ENCODE results near the gene SMAD3. TPM values are rescaled to one million over a fixed set of nuclear protein-coding genes. Genes with fewer than 3 reads are reported as not detected.

SMAD3 gene
- polyA plus RNA-seq, 1 donor from 2014 or later = 1.0 TPM

DNA sequence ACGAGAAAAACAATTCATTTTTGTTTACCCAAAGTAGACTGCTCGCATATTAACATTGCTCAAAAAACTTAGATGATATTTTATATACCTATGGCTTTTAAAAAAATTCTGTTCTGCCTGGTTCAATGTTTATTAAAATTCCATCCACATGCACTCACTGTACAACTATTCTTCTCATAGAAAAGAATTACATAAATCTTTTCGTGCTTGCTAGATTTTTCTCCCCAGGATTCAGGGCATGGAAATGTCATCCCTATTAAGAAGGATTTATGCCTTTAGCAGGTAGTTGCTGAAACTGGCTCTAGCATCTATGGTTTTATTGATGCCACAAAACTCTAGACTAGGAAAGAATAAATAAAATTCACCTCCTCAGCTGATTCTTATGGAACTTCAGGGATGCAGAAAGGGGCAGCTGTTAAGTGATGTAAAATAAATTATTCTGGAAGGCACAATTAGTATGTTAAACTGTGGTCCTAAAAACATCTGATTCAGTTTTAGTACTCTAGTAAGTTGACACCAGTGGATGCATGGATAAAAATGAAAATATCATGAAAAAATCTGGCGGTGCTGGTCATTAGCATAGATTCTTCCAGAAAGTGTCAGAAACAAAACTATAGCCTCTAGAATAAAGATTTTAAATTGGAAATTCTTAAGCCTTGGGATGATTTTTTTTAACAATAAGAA lies 147.4 kb downstream of the SMAD3 start:
- no peaks in the 10 kb centered on the region for H3F3A ChIP-seq (ENCODE audit: insufficient read depth, low read length, poor library complexity, severe bottlenecking)
- H3K36me3 ChIP-seq (ENCODE audit: insufficient read depth, low read length) = no peaks in the 10 kb centered on the region
- TF ChIP-seq TAF1 (IDR thresholded peaks at IDR 0.05; ENCODE audit: low read depth) = no peak
- TF ChIP-seq MXI1 (conservative IDR thresholded peaks at IDR 0.05; ENCODE audit: poor library complexity, severe bottlenecking) = no peak
- TF ChIP-seq, protein P1, sequence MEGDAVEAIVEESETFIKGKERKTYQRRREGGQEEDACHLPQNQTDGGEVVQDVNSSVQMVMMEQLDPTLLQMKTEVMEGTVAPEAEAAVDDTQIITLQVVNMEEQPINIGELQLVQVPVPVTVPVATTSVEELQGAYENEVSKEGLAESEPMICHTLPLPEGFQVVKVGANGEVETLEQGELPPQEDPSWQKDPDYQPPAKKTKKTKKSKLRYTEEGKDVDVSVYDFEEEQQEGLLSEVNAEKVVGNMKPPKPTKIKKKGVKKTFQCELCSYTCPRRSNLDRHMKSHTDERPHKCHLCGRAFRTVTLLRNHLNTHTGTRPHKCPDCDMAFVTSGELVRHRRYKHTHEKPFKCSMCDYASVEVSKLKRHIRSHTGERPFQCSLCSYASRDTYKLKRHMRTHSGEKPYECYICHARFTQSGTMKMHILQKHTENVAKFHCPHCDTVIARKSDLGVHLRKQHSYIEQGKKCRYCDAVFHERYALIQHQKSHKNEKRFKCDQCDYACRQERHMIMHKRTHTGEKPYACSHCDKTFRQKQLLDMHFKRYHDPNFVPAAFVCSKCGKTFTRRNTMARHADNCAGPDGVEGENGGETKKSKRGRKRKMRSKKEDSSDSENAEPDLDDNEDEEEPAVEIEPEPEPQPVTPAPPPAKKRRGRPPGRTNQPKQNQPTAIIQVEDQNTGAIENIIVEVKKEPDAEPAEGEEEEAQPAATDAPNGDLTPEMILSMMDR (IDR thresholded peaks at IDR 0.05; ENCODE audit: poor library complexity, severe bottlenecking) = no peak
- TF ChIP-seq EP300 (conservative IDR thresholded peaks at IDR 0.05; ENCODE audit: poor library complexity, severe bottlenecking) = no peak
- TF ChIP-seq SMC3 (conservative IDR thresholded peaks at IDR 0.05; ENCODE audit: poor library complexity) = no peak
- TF ChIP-seq RAD21 (conservative IDR thresholded peaks at IDR 0.05) = no peak
- TF ChIP-seq, protein P2, sequence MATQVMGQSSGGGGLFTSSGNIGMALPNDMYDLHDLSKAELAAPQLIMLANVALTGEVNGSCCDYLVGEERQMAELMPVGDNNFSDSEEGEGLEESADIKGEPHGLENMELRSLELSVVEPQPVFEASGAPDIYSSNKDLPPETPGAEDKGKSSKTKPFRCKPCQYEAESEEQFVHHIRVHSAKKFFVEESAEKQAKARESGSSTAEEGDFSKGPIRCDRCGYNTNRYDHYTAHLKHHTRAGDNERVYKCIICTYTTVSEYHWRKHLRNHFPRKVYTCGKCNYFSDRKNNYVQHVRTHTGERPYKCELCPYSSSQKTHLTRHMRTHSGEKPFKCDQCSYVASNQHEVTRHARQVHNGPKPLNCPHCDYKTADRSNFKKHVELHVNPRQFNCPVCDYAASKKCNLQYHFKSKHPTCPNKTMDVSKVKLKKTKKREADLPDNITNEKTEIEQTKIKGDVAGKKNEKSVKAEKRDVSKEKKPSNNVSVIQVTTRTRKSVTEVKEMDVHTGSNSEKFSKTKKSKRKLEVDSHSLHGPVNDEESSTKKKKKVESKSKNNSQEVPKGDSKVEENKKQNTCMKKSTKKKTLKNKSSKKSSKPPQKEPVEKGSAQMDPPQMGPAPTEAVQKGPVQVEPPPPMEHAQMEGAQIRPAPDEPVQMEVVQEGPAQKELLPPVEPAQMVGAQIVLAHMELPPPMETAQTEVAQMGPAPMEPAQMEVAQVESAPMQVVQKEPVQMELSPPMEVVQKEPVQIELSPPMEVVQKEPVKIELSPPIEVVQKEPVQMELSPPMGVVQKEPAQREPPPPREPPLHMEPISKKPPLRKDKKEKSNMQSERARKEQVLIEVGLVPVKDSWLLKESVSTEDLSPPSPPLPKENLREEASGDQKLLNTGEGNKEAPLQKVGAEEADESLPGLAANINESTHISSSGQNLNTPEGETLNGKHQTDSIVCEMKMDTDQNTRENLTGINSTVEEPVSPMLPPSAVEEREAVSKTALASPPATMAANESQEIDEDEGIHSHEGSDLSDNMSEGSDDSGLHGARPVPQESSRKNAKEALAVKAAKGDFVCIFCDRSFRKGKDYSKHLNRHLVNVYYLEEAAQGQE (IDR thresholded peaks at IDR 0.05; ENCODE audit: borderline replicate concordance) = no peak
- no peak for TF ChIP-seq POLR2AphosphoS5 (IDR thresholded peaks at IDR 0.05)
- TF ChIP-seq EZH2 (IDR thresholded peaks at IDR 0.05; ENCODE audit: borderline replicate concordance, insufficient read depth, low read length, poor library complexity, severe bottlenecking) = no peak
- H3K27me3 ChIP-seq (ENCODE audit: insufficient read depth, low read depth, low read length) = no peaks in the 10 kb centered on the region
- no peak overlapping the region for H3K27ac ChIP-seq (ENCODE audit: low read length)
- H3K79me2 ChIP-seq (replicated peaks; ENCODE audit: insufficient read depth, low read length) = no peaks in the 10 kb centered on the region
- no peaks in the 10 kb centered on the region for H4K20me1 ChIP-seq (ENCODE audit: insufficient read depth)
- no peak overlapping the region for H3K4me2 ChIP-seq (ENCODE audit: low read length)
- no peak overlapping the region for H3K9ac ChIP-seq (ENCODE audit: low read length)
- no peak overlapping the region for H3K4me3 ChIP-seq (ENCODE audit: low read length)
- no peaks in the 10 kb centered on the region for H3K9me3 ChIP-seq (ENCODE audit: low read length)
- no peaks in the 10 kb centered on the region for H3K9me2 ChIP-seq (ENCODE audit: insufficient read depth, low read length)
- H2AFZ ChIP-seq (ENCODE audit: low read depth, low read length) = no peak overlapping the region

DNA sequence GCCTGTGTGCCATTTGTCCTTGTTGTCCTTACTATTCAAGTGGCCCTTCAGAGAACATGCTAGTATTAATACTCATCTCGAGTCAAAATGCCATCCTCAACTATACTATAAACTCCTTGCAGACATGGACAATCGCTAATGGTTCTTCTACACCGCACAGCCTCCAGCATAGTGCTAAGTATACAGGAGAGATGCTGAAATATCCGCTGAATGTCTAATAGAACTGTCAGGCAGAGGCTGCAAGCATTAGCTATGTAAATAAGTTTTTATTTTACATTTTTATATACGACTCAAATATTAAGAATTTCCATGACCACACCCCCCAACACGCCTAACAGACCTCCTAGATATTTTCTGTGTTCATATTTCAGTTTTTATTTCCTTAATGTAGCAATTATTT lies 149.7 kb downstream of the SMAD3 start:
- Histone ChIP-seq H3K27ac (ENCODE audit: low read length) (no peak overlapping the region), H3K79me2 (replicated peaks; ENCODE audit: insufficient read depth, low read length) (no peaks in the 10 kb centered on the region), H2AFZ (ENCODE audit: low read depth, low read length) (no peak overlapping the region), H3K36me3 (ENCODE audit: insufficient read depth, low read length) (no peaks in the 10 kb centered on the region), H3K9me2 (ENCODE audit: insufficient read depth, low read length) (no peaks in the 10 kb centered on the region), H3K4me2 (ENCODE audit: low read length) (no peak overlapping the region), H3K9ac (ENCODE audit: low read length) (no peak overlapping the region), H3K9me3 (ENCODE audit: low read length) (no peaks in the 10 kb centered on the region), H3F3A (ENCODE audit: insufficient read depth, low read length, poor library complexity, severe bottlenecking) (no peaks in the 10 kb centered on the region), H3K4me3 (ENCODE audit: low read length) (no peak overlapping the region), H4K20me1 (ENCODE audit: insufficient read depth) (no peaks in the 10 kb centered on the region), H3K27me3 (ENCODE audit: insufficient read depth, low read depth, low read length) (no peaks in the 10 kb centered on the region)
- TF ChIP-seq, protein P2 (IDR thresholded peaks at IDR 0.05; ENCODE audit: borderline replicate concordance) = no peak
- TF ChIP-seq, protein P1 (IDR thresholded peaks at IDR 0.05; ENCODE audit: poor library complexity, severe bottlenecking) = no peak
- TF ChIP-seq SMC3 (conservative IDR thresholded peaks at IDR 0.05; ENCODE audit: poor library complexity) (no peak), EZH2 (IDR thresholded peaks at IDR 0.05; ENCODE audit: borderline replicate concordance, insufficient read depth, low read length, poor library complexity, severe bottlenecking) (no peak), MXI1 (conservative IDR thresholded peaks at IDR 0.05; ENCODE audit: poor library complexity, severe bottlenecking) (no peak), RAD21 (conservative IDR thresholded peaks at IDR 0.05) (no peak), POLR2AphosphoS5 (IDR thresholded peaks at IDR 0.05) (no peak), TAF1 (IDR thresholded peaks at IDR 0.05; ENCODE audit: low read depth) (no peak), EP300 (conservative IDR thresholded peaks at IDR 0.05; ENCODE audit: poor library complexity, severe bottlenecking) (no peak)

All from neural cell (in vitro differentiated cells).